ENCODE data around the gene NF1.
"Not testable (repeated sequence)": the region's sequence is repeated elsewhere in the genome, so short reads cannot be mapped to it uniquely, and the experiment has no call there.

NF1 gene

DNA sequence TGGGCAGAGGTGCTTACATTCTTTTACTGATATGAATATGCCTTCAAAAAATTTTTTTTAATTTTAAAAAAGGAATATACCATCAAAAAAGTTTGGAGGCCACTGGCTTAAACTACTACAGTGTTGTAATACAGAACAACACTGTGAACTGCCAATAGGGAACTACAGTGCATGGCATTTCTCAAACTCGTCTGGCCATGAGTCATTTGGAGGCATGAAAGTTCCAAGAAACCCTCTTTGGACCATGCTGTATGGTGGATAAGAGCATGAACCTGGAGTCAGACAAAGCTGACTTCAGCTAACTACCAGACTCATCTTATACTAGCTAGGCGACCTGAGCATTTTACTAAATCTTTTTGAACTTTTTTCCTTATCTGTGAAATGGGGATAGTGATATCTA is 9.2 kb upstream of the NF1 start:
- no peaks in the 10 kb centered on the region for H3K4me1 ChIP-seq (ENCODE audit: low read length)
- no peak for DNase-seq
- H3K9me3 ChIP-seq (replicated peaks; ENCODE audit: insufficient read depth, low read length), result no peaks in the 10 kb centered on the region
- H3F3A ChIP-seq (ENCODE audit: insufficient read depth, low read length), result no peaks in the 10 kb centered on the region; the same call in 1 of the 2 replicates
- H3K79me2 ChIP-seq (ENCODE audit: low read length), result no peaks in the 10 kb centered on the region
- no peak overlapping the region for H3K27ac ChIP-seq (ENCODE audit: low read length)
- H2AFZ ChIP-seq (ENCODE audit: low read length), result no peak overlapping the region
- H3K4me2 ChIP-seq (ENCODE audit: low read depth, low read length), result no peak overlapping the region
- TF ChIP-seq, protein P1, sequence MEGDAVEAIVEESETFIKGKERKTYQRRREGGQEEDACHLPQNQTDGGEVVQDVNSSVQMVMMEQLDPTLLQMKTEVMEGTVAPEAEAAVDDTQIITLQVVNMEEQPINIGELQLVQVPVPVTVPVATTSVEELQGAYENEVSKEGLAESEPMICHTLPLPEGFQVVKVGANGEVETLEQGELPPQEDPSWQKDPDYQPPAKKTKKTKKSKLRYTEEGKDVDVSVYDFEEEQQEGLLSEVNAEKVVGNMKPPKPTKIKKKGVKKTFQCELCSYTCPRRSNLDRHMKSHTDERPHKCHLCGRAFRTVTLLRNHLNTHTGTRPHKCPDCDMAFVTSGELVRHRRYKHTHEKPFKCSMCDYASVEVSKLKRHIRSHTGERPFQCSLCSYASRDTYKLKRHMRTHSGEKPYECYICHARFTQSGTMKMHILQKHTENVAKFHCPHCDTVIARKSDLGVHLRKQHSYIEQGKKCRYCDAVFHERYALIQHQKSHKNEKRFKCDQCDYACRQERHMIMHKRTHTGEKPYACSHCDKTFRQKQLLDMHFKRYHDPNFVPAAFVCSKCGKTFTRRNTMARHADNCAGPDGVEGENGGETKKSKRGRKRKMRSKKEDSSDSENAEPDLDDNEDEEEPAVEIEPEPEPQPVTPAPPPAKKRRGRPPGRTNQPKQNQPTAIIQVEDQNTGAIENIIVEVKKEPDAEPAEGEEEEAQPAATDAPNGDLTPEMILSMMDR (IDR thresholded peaks at IDR 0.05; ENCODE audit: low read length), result no peak
- no peak for TF ChIP-seq EZH2 (optimal IDR thresholded peaks at IDR 0.05; ENCODE audit: low read depth, low read length)
- TF ChIP-seq EZH2phosphoT487 (IDR thresholded peaks at IDR 0.05; ENCODE audit: low read length), result no peak
- no peak overlapping the region for H3K4me3 ChIP-seq (ENCODE audit: low read length)
- no peaks in the 10 kb centered on the region for H3K36me3 ChIP-seq (replicated peaks; ENCODE audit: insufficient read depth, low read length)
- no peaks in the 10 kb centered on the region for H3K9me2 ChIP-seq (replicated peaks; ENCODE audit: insufficient read depth, low read length)
- H3K9ac ChIP-seq (ENCODE audit: low read length), result no peak overlapping the region
- H3K27me3 ChIP-seq (replicated peaks; ENCODE audit: insufficient read depth, low read length), result no peaks in the 10 kb centered on the region
- H4K20me1 ChIP-seq (ENCODE audit: insufficient read depth, low read length), result no peaks in the 10 kb centered on the region

DNA sequence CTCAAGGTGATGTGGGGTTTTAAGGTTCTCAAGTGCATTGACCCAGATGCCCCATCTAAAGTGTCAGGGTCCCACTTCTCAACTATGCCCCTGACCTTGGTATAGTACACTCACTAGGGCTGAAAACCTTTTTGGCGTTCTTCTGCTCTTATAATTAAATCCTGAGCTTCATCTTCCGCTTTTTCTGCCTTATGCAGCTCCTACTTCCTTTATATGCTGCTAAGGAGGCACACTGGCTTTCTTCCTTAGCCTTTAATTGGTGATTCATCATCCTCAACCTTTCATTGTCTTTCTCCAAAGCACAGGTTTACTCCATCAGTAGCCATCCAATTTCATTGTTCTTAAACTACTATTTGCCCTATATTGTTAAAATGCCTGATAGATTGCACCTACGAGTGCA is 5.3 kb upstream of the NF1 start:
- Histone ChIP-seq H3F3A (ENCODE audit: insufficient read depth, low read length) (peaks cover 6% of the 10 kb centered on the region), H2AFZ (ENCODE audit: low read length) (no peak overlapping the region), H3K9ac (ENCODE audit: low read length) (no peak overlapping the region), H3K27ac (ENCODE audit: low read length) (no peak overlapping the region), H3K79me2 (ENCODE audit: low read length) (no peaks in the 10 kb centered on the region), H4K20me1 (ENCODE audit: insufficient read depth, low read length) (no peaks in the 10 kb centered on the region), H3K4me1 (ENCODE audit: low read length) (no peaks in the 10 kb centered on the region), H3K4me3 (ENCODE audit: low read length) (no peak overlapping the region), H3K9me2 (replicated peaks; ENCODE audit: insufficient read depth, low read length) (no peaks in the 10 kb centered on the region), H3K9me3 (replicated peaks; ENCODE audit: insufficient read depth, low read length) (no peaks in the 10 kb centered on the region), H3K36me3 (replicated peaks; ENCODE audit: insufficient read depth, low read length) (no peaks in the 10 kb centered on the region), H3K27me3 (replicated peaks; ENCODE audit: insufficient read depth, low read length) (no peaks in the 10 kb centered on the region), H3K4me2 (ENCODE audit: low read depth, low read length) (no peak overlapping the region)
- no peak for DNase-seq
- TF ChIP-seq, protein P1 (IDR thresholded peaks at IDR 0.05; ENCODE audit: low read length), result no peak
- TF ChIP-seq EZH2 (optimal IDR thresholded peaks at IDR 0.05; ENCODE audit: low read depth, low read length), result no peak
- TF ChIP-seq EZH2phosphoT487 (IDR thresholded peaks at IDR 0.05; ENCODE audit: low read length), result no peak

- H3K27me3 ChIP-seq (replicated peaks; ENCODE audit: insufficient read depth, low read length); H3K27ac ChIP-seq (ENCODE audit: low read length); H3K79me2 ChIP-seq (ENCODE audit: low read length); H2AFZ ChIP-seq (ENCODE audit: low read length); DNase-seq; H4K20me1 ChIP-seq (ENCODE audit: insufficient read depth, low read length); H3K9me2 ChIP-seq (replicated peaks; ENCODE audit: insufficient read depth, low read length); H3K9ac ChIP-seq (ENCODE audit: low read length); H3K4me2 ChIP-seq (ENCODE audit: low read depth, low read length); H3K4me3 ChIP-seq (ENCODE audit: low read length); H3K4me1 ChIP-seq (ENCODE audit: low read length); H3K36me3 ChIP-seq (replicated peaks; ENCODE audit: insufficient read depth, low read length); H3K9me3 ChIP-seq (replicated peaks; ENCODE audit: insufficient read depth, low read length); H3F3A ChIP-seq (ENCODE audit: insufficient read depth, low read length): not testable (repeated sequence)
These were observed 4.1 kb upstream of the NF1 start for GRCh38 chr17:31090650-31091049.

DNA sequence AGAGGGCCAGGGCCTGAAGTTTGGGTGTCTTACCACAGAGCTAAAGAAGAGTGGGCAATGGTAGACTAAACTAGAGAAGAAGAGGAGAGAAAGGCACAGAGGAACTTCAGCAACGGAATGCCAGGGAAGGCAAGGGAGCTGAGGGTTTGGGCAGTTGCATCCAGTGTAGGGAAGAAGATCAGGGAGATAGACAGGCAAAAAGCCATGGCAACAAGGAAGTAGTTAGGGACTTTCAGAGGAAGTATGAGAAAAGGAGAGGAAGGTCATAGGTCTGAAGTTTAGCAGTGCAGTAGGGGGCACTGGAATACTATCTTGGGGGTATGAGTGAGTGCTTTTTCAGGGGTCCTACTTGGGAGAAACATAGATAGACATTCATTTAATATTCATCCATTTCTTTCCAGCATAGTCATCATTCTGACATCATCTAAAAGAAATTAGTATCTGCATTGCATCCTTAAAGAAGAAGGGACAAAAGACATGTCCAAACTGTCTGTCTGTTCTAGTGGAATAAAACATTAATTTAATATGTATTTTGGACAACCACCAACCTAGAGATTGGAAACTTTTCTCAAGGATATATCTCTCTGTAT is 2.2 kb upstream of the NF1 start:
- Histone ChIP-seq H3K9ac (ENCODE audit: low read length) (no peak overlapping the region), H3K27ac (ENCODE audit: low read length) (no peak overlapping the region), H4K20me1 (ENCODE audit: insufficient read depth, low read length) (no peaks in the 10 kb centered on the region), H2AFZ (ENCODE audit: low read length) (no peak overlapping the region), H3K27me3 (replicated peaks; ENCODE audit: insufficient read depth, low read length) (no peaks in the 10 kb centered on the region), H3K4me1 (ENCODE audit: low read length) (no peaks in the 10 kb centered on the region), H3K9me3 (replicated peaks; ENCODE audit: insufficient read depth, low read length) (no peaks in the 10 kb centered on the region), H3K9me2 (replicated peaks; ENCODE audit: insufficient read depth, low read length) (no peaks in the 10 kb centered on the region), H3K4me2 (ENCODE audit: low read depth, low read length) (no peak overlapping the region), H3F3A (ENCODE audit: insufficient read depth, low read length) (peaks cover 15% of the 10 kb centered on the region), H3K36me3 (replicated peaks; ENCODE audit: insufficient read depth, low read length) (no peaks in the 10 kb centered on the region), H3K4me3 (ENCODE audit: low read length) (no peak overlapping the region), H3K79me2 (ENCODE audit: low read length) (peaks cover 6% of the 10 kb centered on the region; the same call in 1 of the 2 replicates)
- DNase-seq, result no peak
- no peak for TF ChIP-seq EZH2 (optimal IDR thresholded peaks at IDR 0.05; ENCODE audit: low read depth, low read length)
- no peak for TF ChIP-seq EZH2phosphoT487 (IDR thresholded peaks at IDR 0.05; ENCODE audit: low read length)
- TF ChIP-seq, protein P1 (IDR thresholded peaks at IDR 0.05; ENCODE audit: low read length), result no peak
